ENCODE results near the gene SLC13A4.

- TF ChIP-seq POLR2AphosphoS5 (IDR thresholded peaks at IDR 0.05; ENCODE audit: low read depth, low read length) (no peak), REST (IDR thresholded peaks at IDR 0.05; ENCODE audit: insufficient read depth in 1 of 2, low read depth in 2 of 2, low read length in 2 of 2) (no peak), TAF1 (IDR thresholded peaks at IDR 0.05; ENCODE audit: borderline replicate concordance, insufficient read depth, low read length) (no peak), SIN3A (IDR thresholded peaks at IDR 0.05; ENCODE audit: borderline replicate concordance, insufficient read depth, low read length) (no peak), FOXP2 (optimal IDR thresholded peaks at IDR 0.05; ENCODE audit: borderline replicate concordance, extremely low read depth, extremely low read length, insufficient read depth) (no peak)
Observed at GRCh38 chr7:135658564-135658963, 69.4 kb downstream of the SLC13A4 start.
